H1 (cell line): ENCODE data around the gene CPXM1. TPM values are rescaled to one million over a fixed set of nuclear protein-coding genes. Genes with fewer than 3 reads are reported as not detected.

ENCODE experiments used
- ASH2L ChIP-seq: fragments of 200-600, 300-600 bp; sonication (generic); IDR thresholded peaks from one replicate; pipeline ENCODE4 v1.7.1; 2017; ENCODE audit warnings: low read length
- EGR1 ChIP-seq: IDR thresholded peaks from 2 replicates; pipeline ENCODE4 v1.6.1; 2011; ENCODE audit warnings: low read depth, low read length, borderline replicate concordance
- EZH2 ChIP-seq: fragments of 200-600 bp; sonication (generic); IDR thresholded peaks from 2 replicates; pipeline ENCODE4 v1.7.1; 2012; ENCODE audit warnings: low read depth, mild to moderate bottlenecking, moderate library complexity, low read length, inconsistent platforms; ENCODE audit not compliant: severe bottlenecking
- RAD21 ChIP-seq, 2 experiments: IDR thresholded peaks in 1 of 2; conservative IDR thresholded peaks in 1 of 2; 2 replicates each; pipeline ENCODE4 v1.6.1; 2011; ENCODE audit warnings: low read depth in 2 of 2, low read length in 2 of 2, improper control_type of control experiment in 1 of 2, inconsistent platforms in 1 of 2, mild to moderate bottlenecking in 1 of 2, moderate library complexity in 1 of 2
- SAP30 ChIP-seq: fragments of 300-600 bp; sonication (generic); IDR thresholded peaks from 2 replicates; pipeline ENCODE4 v1.7.1; 2012; ENCODE audit warnings: low read length, moderate library complexity, mild to moderate bottlenecking, inconsistent platforms; ENCODE audit not compliant: insufficient read depth, insufficient replicate concordance
- SRF ChIP-seq: IDR thresholded peaks from 2 replicates; pipeline ENCODE4 v1.6.1; 2011; ENCODE audit warnings: mild to moderate bottlenecking, low read depth, low read length, moderate library complexity
- polyA plus RNA-seq, 7 experiments: library from polyadenylated mRNA; depleted of rRNA in 3 of 7; stranded (reverse) in 5 of 7; unstranded in 2 of 7; fragments of >200 nt in 5 of 7; fragments of 200-250 nt in 2 of 7; gene quantifications; 1 replicate in 5 of 7; 2 replicates in 1 of 7; 4 replicates in 1 of 7; pipeline versions ENCODE4 v1.2.1 to v1.2.3, GENCODE V29; 2011 to 2013; ENCODE audit warnings: missing spikeins in 2 of 7, mixed read lengths in 2 of 7
- total RNA-seq: library from RNA; stranded (reverse); fragmentation: NEBNext Ultra II Directional; extraction: Animal tissue kit (Norgen Biotek cat#: 25700); gene quantifications from 2 replicates; pipeline ENCODE4 v1.2.1, GENCODE V29; 2021

CPXM1 gene
- total and polyA plus RNA-seq, 2 of the 8 experiments (the other 6 are each of a cell fraction or from before 2014, with no cell fraction given), result 31.3 to 81.9 TPM

- TF ChIP-seq RAD21 (IDR thresholded peaks at IDR 0.05 in 1 of 2, conservative IDR thresholded peaks at IDR 0.05 in 1 of 2; ENCODE audit: low read depth in 2 of 2, low read length in 2 of 2) (no peak), SAP30 (no peak), EGR1 (no peak), EZH2 (no peak), ASH2L (no peak), SRF (no peak)
These were observed 43.4 kb downstream of the CPXM1 start (continued) for GRCh38 chr20:2757001-2757400.
